Colonic mucosa (tissue), 4 donors: ENCODE data around the gene MAPK8IP1. TPM values are rescaled to one million over a fixed set of nuclear protein-coding genes. Genes with fewer than 3 reads are reported as not detected.

Experiments
- DNase-seq: peaks from one replicate; pipeline ENCODE4 v3.0.0-alpha.2; 2020
- H3K27ac ChIP-seq: fragments of 200-600 bp; one replicate; pipeline ENCODE4 v1.8.0; 2021
- H3K27me3 ChIP-seq: fragments of 200-600 bp; one replicate; pipeline ENCODE4 v1.8.0; 2021
- H3K36me3 ChIP-seq: fragments of 200-600 bp; one replicate; pipeline ENCODE4 v1.8.0; 2021
- H3K4me1 ChIP-seq: fragments of 200-600 bp; one replicate; pipeline ENCODE4 v1.8.0; 2021; ENCODE audit warnings: mild to moderate bottlenecking
- H3K4me3 ChIP-seq: fragments of 200-600 bp; one replicate; pipeline ENCODE4 v1.8.0; 2021
- H3K9ac ChIP-seq, 2 donors: one replicate each; pipeline ENCODE4 v1.7.0; 2013; ENCODE audit warnings: control low read depth in 2 of 2, low read depth in 2 of 2, low read length in 2 of 2
- H3K9me3 ChIP-seq: fragments of 200-600 bp; one replicate; pipeline ENCODE4 v1.8.0; 2021
- intact Hi-C: fragments of 100-400 bp; cut with DNase I; formaldehyde crosslinking; loops from one replicate; pipeline ENCODE4 v1.14.1; 2022
- total RNA-seq, 2 donors: library from RNA; stranded (reverse); fragmentation: NEBNext Ultra II Directional in 1 of 2; extraction: Animal tissue kit (Norgen Biotek cat#: 25700) in 1 of 2; gene quantifications; one replicate each; pipeline ENCODE4 v1.2.1, GENCODE V29; 2021
- TF ChIP-seq, protein P1 (sequence below): fragments of 200-600 bp; IDR thresholded peaks from one replicate; pipeline ENCODE4 v1.8.0; 2022; ENCODE audit warnings: antibody characterized with exemption, mild to moderate bottlenecking
- donor health status: healthy.
- donor health status: DM: no; HTN: no; CAD: no.
- donor health status: DM: no; HTN: no; CAD: no.

The MAPK8IP1 gene
- total RNA-seq, 2 donors from 2014 or later, result 2.4 to 3.6 TPM

DNA sequence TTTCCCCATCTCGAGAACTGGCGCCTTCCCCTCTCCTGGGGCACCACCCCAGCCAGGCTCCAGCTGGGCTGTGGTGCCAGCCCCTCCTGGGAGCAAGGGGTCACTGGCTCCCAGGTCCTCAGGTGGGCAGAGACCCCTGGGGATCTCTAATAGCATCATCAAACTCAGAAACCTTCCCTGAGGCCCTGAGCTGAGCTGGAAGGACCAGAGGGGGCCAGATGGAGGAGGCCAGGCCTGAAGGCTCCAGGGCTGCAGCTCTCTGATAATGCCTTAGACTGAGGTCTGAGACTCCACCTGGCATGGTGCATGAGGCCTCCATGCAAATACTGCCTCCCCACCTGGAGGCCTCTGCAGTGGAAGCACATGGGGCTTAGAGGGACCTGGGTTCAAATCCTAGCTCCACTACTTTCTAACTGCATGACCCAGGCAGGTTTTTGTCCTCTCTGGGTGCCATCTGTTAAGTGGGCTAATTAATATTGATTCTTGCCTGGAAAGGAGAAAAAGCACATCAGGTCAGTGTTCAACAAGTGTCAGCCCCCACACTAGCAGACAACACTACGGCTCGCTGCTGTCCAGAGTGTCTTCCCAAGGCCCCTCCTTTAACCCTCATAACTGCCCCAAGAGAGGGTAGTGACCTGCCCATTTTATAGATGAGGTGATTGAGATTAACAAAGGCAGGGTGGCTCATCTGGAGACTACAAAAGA, 1.5 kb downstream of the MAPK8IP1 start:
- Histone ChIP-seq H3K36me3 (no peaks in the 10 kb centered on the region), H3K4me3 (no peak overlapping the region), H3K27me3 (no peaks in the 10 kb centered on the region), H3K27ac (no peak overlapping the region), H3K9ac (no peak overlapping the region), H3K9me3 (no peaks in the 10 kb centered on the region), H3K4me1 (peaks cover 4% of the 10 kb centered on the region)
- DNase-seq, result no peak
- TF ChIP-seq, protein P1, sequence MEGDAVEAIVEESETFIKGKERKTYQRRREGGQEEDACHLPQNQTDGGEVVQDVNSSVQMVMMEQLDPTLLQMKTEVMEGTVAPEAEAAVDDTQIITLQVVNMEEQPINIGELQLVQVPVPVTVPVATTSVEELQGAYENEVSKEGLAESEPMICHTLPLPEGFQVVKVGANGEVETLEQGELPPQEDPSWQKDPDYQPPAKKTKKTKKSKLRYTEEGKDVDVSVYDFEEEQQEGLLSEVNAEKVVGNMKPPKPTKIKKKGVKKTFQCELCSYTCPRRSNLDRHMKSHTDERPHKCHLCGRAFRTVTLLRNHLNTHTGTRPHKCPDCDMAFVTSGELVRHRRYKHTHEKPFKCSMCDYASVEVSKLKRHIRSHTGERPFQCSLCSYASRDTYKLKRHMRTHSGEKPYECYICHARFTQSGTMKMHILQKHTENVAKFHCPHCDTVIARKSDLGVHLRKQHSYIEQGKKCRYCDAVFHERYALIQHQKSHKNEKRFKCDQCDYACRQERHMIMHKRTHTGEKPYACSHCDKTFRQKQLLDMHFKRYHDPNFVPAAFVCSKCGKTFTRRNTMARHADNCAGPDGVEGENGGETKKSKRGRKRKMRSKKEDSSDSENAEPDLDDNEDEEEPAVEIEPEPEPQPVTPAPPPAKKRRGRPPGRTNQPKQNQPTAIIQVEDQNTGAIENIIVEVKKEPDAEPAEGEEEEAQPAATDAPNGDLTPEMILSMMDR, result no peak
- intact Hi-C loops, result no loop called here

DNA sequence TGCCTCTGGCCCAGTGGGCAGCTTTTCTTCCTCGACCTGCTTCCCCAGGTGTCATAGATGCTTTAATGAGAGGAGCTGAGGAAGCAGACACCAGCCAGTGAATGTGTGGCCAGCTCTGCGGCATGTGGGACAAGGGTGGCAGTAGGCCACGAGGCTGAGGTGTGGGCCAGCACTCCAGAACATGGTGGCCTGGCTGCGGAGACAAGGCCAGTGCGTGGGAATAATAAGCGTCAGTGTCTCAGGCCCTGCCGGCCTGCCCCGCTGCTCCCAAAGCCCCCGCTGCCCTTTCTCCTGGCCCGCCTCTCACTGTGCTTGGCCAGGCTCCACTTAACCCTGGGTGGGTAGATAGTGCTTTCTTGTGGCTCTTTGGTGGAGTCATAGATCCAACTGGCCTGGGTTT, 2.1 kb downstream of the MAPK8IP1 start:
- no peak for DNase-seq
- TF ChIP-seq, protein P1, result no peak
- H3K36me3 ChIP-seq, result no peaks in the 10 kb centered on the region
- no peak overlapping the region for H3K4me3 ChIP-seq
- no peak overlapping the region for H3K9ac ChIP-seq
- no peaks in the 10 kb centered on the region for H3K27me3 ChIP-seq
- intact Hi-C loops, result no loop called here
- H3K9me3 ChIP-seq, result no peaks in the 10 kb centered on the region
- peaks cover 4% of the 10 kb centered on the region for H3K4me1 ChIP-seq
- H3K27ac ChIP-seq, result no peak overlapping the region

DNA sequence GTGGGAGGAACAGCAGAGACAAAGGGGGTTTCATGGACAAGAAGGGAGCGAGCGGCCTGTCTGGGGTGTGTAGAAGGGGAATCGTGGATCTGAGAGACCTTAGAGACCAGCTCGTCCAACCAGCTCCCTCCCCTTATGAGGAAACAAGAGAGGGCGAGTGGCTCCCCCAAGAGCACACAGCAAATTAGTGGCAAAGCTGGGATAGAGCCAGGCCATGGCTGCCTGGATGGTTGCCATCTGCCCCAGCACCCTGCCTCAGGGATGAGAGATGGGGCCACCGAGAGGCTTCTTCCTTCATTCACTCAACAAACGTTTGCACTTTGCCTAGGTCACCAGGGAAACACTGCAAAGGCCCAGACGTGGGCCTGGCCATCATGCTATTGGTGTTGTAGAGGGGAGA, 4.1 kb downstream of the MAPK8IP1 start:
- Histone ChIP-seq H3K27me3 (no peaks in the 10 kb centered on the region), H3K9me3 (no peaks in the 10 kb centered on the region), H3K27ac (no peak overlapping the region), H3K4me1 (peaks cover 4% of the 10 kb centered on the region), H3K36me3 (no peaks in the 10 kb centered on the region), H3K9ac (no peak overlapping the region), H3K4me3 (no peak overlapping the region)
- TF ChIP-seq, protein P1, result no peak
- DNase-seq, result no peak
- intact Hi-C loops, result no loop called here

DNA sequence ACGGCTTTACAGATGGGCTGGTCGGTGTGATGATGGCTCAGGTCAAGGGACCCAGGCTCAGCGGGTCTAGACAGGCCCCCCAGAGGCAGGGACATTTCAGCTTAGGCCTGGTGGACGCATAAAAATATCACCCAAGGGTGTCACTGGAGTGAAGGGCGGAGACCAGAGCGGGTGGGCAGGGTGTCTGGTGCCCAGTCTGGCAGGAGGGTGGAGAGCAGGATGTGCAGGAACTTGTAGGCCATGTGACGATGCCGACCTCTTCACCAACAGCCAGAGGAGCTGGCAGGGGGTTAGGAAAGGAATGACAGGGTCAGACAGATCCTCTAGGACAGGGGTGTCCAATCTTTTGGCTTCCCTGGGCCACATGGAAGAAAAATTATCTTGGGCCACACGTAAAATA, 4.5 kb downstream of the MAPK8IP1 start:
- DNase-seq, result no peak

DNA sequence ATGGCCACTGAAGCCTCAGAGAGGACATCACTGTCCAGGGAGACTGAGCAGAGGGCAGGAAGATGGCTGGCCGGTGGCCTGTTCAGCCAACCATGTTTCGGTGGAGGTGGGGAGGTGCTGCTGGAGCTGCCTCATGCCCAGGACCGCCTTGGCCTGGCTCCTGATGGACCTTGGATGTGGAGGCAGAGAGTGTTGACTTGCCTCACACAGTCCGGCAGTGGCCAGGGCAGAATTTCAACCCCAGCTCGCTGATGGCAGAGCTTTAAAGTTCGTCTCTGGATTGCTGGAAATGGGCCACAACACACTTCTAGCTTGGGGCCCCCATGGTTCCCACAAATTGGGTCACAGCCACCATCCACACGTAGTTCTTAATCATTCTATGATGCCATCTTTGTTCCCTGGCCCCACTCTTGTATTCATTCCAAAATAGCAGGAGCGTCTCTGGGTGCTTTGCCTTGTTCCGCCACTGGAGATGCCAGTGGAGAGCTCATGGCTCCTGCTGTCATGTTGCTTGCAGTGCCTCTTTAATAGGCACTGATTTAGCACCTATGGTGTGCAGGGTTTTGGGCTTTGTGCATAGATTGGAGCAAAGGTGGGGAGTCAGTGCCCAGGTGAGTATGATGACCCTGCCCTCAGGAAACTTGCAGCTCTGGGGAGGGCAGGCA, 5.6 kb downstream of the MAPK8IP1 start:
- no peak overlapping the region for H3K27ac ChIP-seq
- intact Hi-C loops, result no loop called here
- no peaks in the 10 kb centered on the region for H3K9me3 ChIP-seq
- H3K27me3 ChIP-seq, result no peaks in the 10 kb centered on the region
- H3K36me3 ChIP-seq, result no peaks in the 10 kb centered on the region
- peaks cover 1% of the 10 kb centered on the region for H3K4me1 ChIP-seq
- TF ChIP-seq, protein P1, result no peak
- H3K9ac ChIP-seq, result no peak overlapping the region
- no peak overlapping the region for H3K4me3 ChIP-seq
- DNase-seq, result no peak

More for the DNA sequence above, 4.5 kb downstream of the MAPK8IP1 start:
- no peak overlapping the region for H3K9ac ChIP-seq
- H3K4me1 ChIP-seq, result peaks cover 4% of the 10 kb centered on the region
- no peaks in the 10 kb centered on the region for H3K36me3 ChIP-seq
- no peaks in the 10 kb centered on the region for H3K9me3 ChIP-seq
- H3K27ac ChIP-seq, result no peak overlapping the region
- TF ChIP-seq, protein P1, result no peak
- no peak overlapping the region for H3K4me3 ChIP-seq
- H3K27me3 ChIP-seq, result no peaks in the 10 kb centered on the region
- intact Hi-C loops, result no loop called here
